Smooth muscle cell (in vitro differentiated cells): ENCODE data around the gene RAB37. TPM values are rescaled to one million over a fixed set of nuclear protein-coding genes. Genes with fewer than 3 reads are reported as not detected.

Experiments
- DNase-seq: peaks from one replicate; lab custom pipeline; 2025; ENCODE audit not compliant: unreplicated experiment; lab: John Stamatoyannopoulos, UW
- H2AFZ ChIP-seq: fragments of 200-600 bp; sonication (generic); 2 replicates; pipeline ENCODE4 v1.6.0; 2016; ENCODE audit warnings: antibody characterized with exemption, low read depth, mild to moderate bottlenecking
- H3F3A ChIP-seq: fragments of 200-600 bp; sonication (generic); 2 replicates; pipeline ENCODE4 v1.6.0; 2017; ENCODE audit warnings: antibody characterized with exemption, low read depth
- H3K27ac ChIP-seq: fragments of 200-600 bp; sonication (generic); 2 replicates; pipeline ENCODE4 v1.5.1; 2016; ENCODE audit warnings: low read depth, mild to moderate bottlenecking
- H3K27me3 ChIP-seq: fragments of 200-600 bp; sonication (generic); 2 replicates; pipeline ENCODE4 v1.6.1; 2016; ENCODE audit warnings: low read depth, mild to moderate bottlenecking
- H3K36me3 ChIP-seq: fragments of 200-600 bp; sonication (generic); 2 replicates; pipeline ENCODE4 v1.5.1; 2016; ENCODE audit warnings: low read depth
- H3K4me1 ChIP-seq: fragments of 200-600 bp; sonication (generic); 2 replicates; pipeline ENCODE4 v1.5.1; 2016; ENCODE audit warnings: low read depth
- H3K4me2 ChIP-seq: fragments of 200-600 bp; sonication (generic); 2 replicates; pipeline ENCODE4 v1.6.0; 2016; ENCODE audit warnings: mild to moderate bottlenecking
- H3K4me3 ChIP-seq: fragments of 200-600 bp; sonication (generic); 2 replicates; pipeline ENCODE4 v1.5.1; 2016; ENCODE audit warnings: mild to moderate bottlenecking
- H3K79me2 ChIP-seq: fragments of 200-600 bp; sonication (generic); 2 replicates; pipeline ENCODE4 v1.6.0; 2016; ENCODE audit warnings: low read depth, mild to moderate bottlenecking
- H3K9ac ChIP-seq: fragments of 200-600 bp; sonication (generic); 2 replicates; pipeline ENCODE4 v1.6.0; 2016; ENCODE audit warnings: low read depth
- H3K9me3 ChIP-seq: fragments of 200-600 bp; sonication (generic); replicated peaks from 2 replicates; pipeline ENCODE4 v1.5.1; 2016; ENCODE audit warnings: low read depth
- H4K20me1 ChIP-seq: fragments of 200-600 bp; sonication (generic); 2 replicates; pipeline ENCODE4 v1.6.0; 2016; ENCODE audit warnings: low read depth
- CTCF ChIP-seq: fragments of 200-600 bp; sonication (generic); IDR thresholded peaks from 2 replicates; pipeline ENCODE4 v1.5.1; 2017; ENCODE audit warnings: borderline replicate concordance, mild to moderate bottlenecking, antibody characterized with exemption; ENCODE audit not compliant: insufficient read depth, poor library complexity, severe bottlenecking
- whole genome bisulfite sequencing: methylation state at CpG from one replicate; pipeline ENCODE4 v1.1.7; 2016; ENCODE audit warnings: low lambda C conversion rate; 5-methylcytosine and 5-hydroxymethylcytosine counted together
- polyA plus RNA-seq: library from polyadenylated mRNA; unstranded; fragments of >200 nt; fragmentation: Nextera tagmentation; extraction: Ambion mirVana; gene quantifications from 2 replicates; pipeline ENCODE4 v1.2.1, GENCODE V29; 2016
- total RNA-seq: library from RNA; depleted of rRNA; stranded (reverse); fragments of >200 nt; gene quantifications from 2 replicates; pipeline ENCODE4 v1.2.3, GENCODE V29; 2014

RAB37 gene
- total and polyA plus RNA-seq, 2 experiments from 2014 or later, result 0.16 TPM; not detected in 1

- no peaks in the 10 kb centered on the region for H3K36me3 ChIP-seq
- H4K20me1 ChIP-seq, result no peaks in the 10 kb centered on the region
- no peak for TF ChIP-seq CTCF
- H3K9me3 ChIP-seq, result no peaks in the 10 kb centered on the region
- H3K4me1 ChIP-seq, result peaks cover 61% of the 10 kb centered on the region
- H3K27me3 ChIP-seq, result no peaks in the 10 kb centered on the region
- no peak overlapping the region for H3K4me2 ChIP-seq
- H3K9ac ChIP-seq, result no peak overlapping the region
- H2AFZ ChIP-seq, result no peak overlapping the region
- H3K79me2 ChIP-seq, result peaks cover 2% of the 10 kb centered on the region
- no peak overlapping the region for H3K27ac ChIP-seq
- 81% methylated on average over 5 of the region's 5 CpGs for WGBS
- DNase-seq, result no peak
- no peak overlapping the region for H3K4me3 ChIP-seq
- H3F3A ChIP-seq, result no peaks in the 10 kb centered on the region
These were observed 24.4 kb downstream of the RAB37 start for GRCh38 chr17:74761419-74761818.

GRCh38 chr17:74761931-74762330, 24.9 kb downstream of the RAB37 start:
- Histone ChIP-seq H4K20me1 (no peaks in the 10 kb centered on the region), H3K27me3 (no peaks in the 10 kb centered on the region), H3F3A (no peaks in the 10 kb centered on the region), H3K36me3 (no peaks in the 10 kb centered on the region), H3K9ac (no peak overlapping the region), H3K4me1 (peaks cover 61% of the 10 kb centered on the region), H3K4me2 (no peak overlapping the region), H3K27ac (no peak overlapping the region), H2AFZ (no peak overlapping the region), H3K4me3 (no peak overlapping the region), H3K79me2 (no peaks in the 10 kb centered on the region), H3K9me3 (no peaks in the 10 kb centered on the region)
- no peak for DNase-seq
- 98% methylated on average over 11 of the region's 11 CpGs for WGBS
- TF ChIP-seq CTCF, result no peak

GRCh38 chr17:74763565-74764387, 26.7 kb downstream of the RAB37 start:
- no peaks in the 10 kb centered on the region for H3K79me2 ChIP-seq
- H3K27ac ChIP-seq, result no peak overlapping the region
- peak overlapping the region; percentile 10 for H3K4me3 ChIP-seq
- no peak for TF ChIP-seq CTCF
- H3K9me3 ChIP-seq, result no peaks in the 10 kb centered on the region
- DNase-seq, result no peak
- no peaks in the 10 kb centered on the region for H4K20me1 ChIP-seq
- no peak overlapping the region for H2AFZ ChIP-seq
- H3K4me2 ChIP-seq, result peak overlapping the region; percentile 17
- peaks cover 44% of the 10 kb centered on the region for H3K4me1 ChIP-seq
- WGBS, result 51% methylated on average over 14 of the region's 16 CpGs
- no peaks in the 10 kb centered on the region for H3K36me3 ChIP-seq
- H3F3A ChIP-seq, result no peaks in the 10 kb centered on the region
- no peak overlapping the region for H3K9ac ChIP-seq
- no peaks in the 10 kb centered on the region for H3K27me3 ChIP-seq
